NB4 (cell line): ENCODE measurements around the gene SMC1B.

ENCODE experiments used
- DNase-seq: peaks from one replicate; pipeline ENCODE4 v3.0.0; 2010; ENCODE audit warnings: low read depth
- H3K4me3 ChIP-seq: one replicate; pipeline ENCODE4 v1.5.1; 2011; ENCODE audit warnings: mild to moderate bottlenecking, low read depth, low read length, moderate library complexity
- CTCF ChIP-seq: IDR thresholded peaks from one replicate; pipeline ENCODE4 v1.5.1; 2012; ENCODE audit warnings: low read depth, low read length
- MAX ChIP-seq: IDR thresholded peaks from 2 replicates; pipeline ENCODE4 v1.6.1; 2011; ENCODE audit warnings: low read depth, low read length
- MYC ChIP-seq: IDR thresholded peaks from 2 replicates; pipeline ENCODE4 v1.6.1; 2011; ENCODE audit warnings: low read depth, low read length
- POLR2A ChIP-seq: IDR thresholded peaks from 2 replicates; pipeline ENCODE4 v1.6.1; 2011; ENCODE audit warnings: mild to moderate bottlenecking; ENCODE audit not compliant: insufficient read length; ENCODE audit errors: extremely low read depth

The SMC1B gene

DNA sequence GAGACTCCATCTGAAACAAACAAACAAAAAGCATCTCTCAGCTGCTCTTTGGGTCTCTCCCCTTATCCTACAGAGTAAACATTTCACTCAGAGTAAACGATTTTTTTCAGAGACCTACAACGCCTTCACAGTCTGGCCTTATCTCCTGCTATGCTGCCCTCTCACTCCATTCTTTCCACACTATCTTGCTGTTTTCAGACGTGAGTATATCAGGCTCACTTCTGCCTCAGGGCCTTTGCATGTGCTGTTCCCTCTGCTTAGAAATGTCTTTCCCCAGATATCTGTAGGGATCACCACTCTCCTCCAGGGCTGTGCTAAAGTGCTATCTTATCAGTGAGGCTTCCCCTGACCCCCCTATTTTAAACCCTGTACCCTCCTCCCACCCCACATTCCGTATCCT, 6.6 kb upstream of the SMC1B start:
- no peak for DNase-seq
- no peak overlapping the region for H3K4me3 ChIP-seq
- no peak for TF ChIP-seq MAX

- no peak for TF ChIP-seq CTCF
- TF ChIP-seq MAX: no peak
- no peak for TF ChIP-seq MYC
- no peak for TF ChIP-seq POLR2A
- H3K4me3 ChIP-seq: no peak overlapping the region
- DNase-seq: no peak
Measured at GRCh38 chr22:45418770-45419138, 5.4 kb upstream of the SMC1B start.

GRCh38 chr22:45418056-45418769, 4.8 kb upstream of the SMC1B start:
- no peak overlapping the region for H3K4me3 ChIP-seq
- DNase-seq: no peak
- no peak for TF ChIP-seq CTCF
- TF ChIP-seq POLR2A: no peak

GRCh38 chr22:45413013-45413367, 409 bp downstream of the SMC1B start:
- H3K4me3 ChIP-seq: no peak overlapping the region
- no peak for TF ChIP-seq MAX
- TF ChIP-seq POLR2A: no peak
- TF ChIP-seq MYC: no peak
- TF ChIP-seq CTCF: no peak
- no peak for DNase-seq

DNA sequence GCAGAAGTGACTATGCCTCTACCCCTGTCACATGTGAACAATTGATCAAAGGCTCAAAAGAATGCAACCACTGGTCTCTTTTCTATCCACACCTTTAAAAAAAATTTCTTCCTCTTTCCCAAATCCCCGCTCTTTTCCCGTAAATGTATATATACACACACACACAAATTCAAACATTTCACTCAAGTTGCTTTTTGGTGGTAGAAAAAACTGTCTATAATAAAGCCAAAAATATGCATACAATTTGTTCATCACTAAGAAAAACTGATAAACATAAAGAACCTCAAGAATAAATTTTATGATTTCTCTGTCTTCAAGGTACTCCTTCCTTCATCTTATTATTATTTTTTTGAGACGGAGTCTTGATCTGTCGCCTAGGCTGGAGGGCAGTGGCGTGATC, 5.6 kb downstream of the SMC1B start:
- no peak overlapping the region for H3K4me3 ChIP-seq
- TF ChIP-seq MAX (no peak), CTCF (no peak), POLR2A (no peak), MYC (no peak)
- no peak for DNase-seq

- TF ChIP-seq MAX (no peak), POLR2A (no peak), MYC (no peak), CTCF (no peak)
- DNase-seq: no peak
- H3K4me3 ChIP-seq: no peak overlapping the region
Measured at GRCh38 chr22:45402466-45402985, 10.9 kb downstream of the SMC1B start.
